NOMO-1 treated with DMSO at 0.1 percent for 48 hours (cell line): ENCODE results near the gene ARHGAP28.
A peak's percentile ranks its signal among the peaks of the same experiment; 100 is the strongest.

Source experiments
- DNase-seq: peaks from one replicate; lab custom pipeline; 2025; ENCODE audit not compliant: unreplicated experiment; lab: John Stamatoyannopoulos, UW

The ARHGAP28 gene, protein sequence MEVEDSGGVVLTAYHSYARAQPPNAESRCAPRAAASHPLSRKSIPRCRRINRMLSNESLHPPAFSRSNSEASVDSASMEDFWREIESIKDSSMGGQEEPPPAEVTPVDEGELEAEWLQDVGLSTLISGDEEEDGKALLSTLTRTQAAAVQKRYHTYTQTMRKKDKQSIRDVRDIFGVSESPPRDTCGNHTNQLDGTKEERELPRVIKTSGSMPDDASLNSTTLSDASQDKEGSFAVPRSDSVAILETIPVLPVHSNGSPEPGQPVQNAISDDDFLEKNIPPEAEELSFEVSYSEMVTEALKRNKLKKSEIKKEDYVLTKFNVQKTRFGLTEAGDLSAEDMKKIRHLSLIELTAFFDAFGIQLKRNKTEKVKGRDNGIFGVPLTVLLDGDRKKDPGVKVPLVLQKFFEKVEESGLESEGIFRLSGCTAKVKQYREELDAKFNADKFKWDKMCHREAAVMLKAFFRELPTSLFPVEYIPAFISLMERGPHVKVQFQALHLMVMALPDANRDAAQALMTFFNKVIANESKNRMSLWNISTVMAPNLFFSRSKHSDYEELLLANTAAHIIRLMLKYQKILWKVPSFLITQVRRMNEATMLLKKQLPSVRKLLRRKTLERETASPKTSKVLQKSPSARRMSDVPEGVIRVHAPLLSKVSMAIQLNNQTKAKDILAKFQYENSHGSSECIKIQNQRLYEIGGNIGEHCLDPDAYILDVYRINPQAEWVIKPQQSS

DNA sequence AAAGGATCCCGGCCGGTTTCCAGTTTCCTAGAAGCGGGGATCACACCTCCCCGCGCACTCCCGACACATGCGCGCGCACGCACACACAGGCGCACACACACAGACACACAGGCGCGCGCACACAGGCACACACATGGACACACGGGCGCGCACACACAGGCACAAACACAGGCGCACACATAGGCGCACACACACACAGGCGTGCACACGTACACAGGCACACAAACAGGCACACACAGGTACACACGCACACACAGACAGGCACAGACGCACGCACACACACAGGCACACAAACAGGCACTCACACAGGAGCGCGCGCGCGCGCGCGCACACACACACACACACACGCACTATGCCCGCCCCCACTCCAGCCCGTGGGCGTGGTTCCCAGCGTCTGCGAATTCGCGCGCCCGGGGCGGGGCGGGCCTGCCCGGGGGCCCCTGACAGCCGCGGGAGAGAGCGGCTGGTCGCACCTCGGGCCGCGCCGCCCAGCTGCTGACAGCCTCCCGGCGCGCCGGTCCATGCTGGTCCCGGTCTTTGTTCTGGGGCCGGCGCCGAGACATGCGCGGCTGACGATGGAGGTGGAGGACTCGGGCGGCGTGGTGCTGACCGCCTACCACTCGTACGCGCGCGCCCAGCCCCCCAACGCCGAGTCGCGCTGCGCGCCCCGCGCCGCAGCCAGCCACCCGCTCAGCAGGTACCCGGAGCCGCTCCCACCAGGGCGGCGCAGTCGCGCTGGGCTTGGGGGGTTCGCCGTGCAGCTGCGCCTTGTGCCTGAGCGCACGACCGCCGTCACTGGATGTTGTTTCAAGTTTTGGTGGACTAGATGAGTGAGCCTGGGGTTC lies at the start of gene ARHGAP28:
TSS of gene ARHGAP28 (plus strand) at position 470 of the 845 bp plus-strand sequence. CDS start at position 576, 106 bp downstream.
- DNase-seq: peak; percentile 4

GRCh38 chr18:6681331-6681875 lies 48.1 kb upstream of the ARHGAP28 start:
- DNase-seq: no peak

- no peak for DNase-seq
Observed at GRCh38 chr18:6682437-6683111, 46.9 kb upstream of the ARHGAP28 start.

- no peak for DNase-seq
Observed at GRCh38 chr18:6683112-6683876, 46.2 kb upstream of the ARHGAP28 start.

DNA sequence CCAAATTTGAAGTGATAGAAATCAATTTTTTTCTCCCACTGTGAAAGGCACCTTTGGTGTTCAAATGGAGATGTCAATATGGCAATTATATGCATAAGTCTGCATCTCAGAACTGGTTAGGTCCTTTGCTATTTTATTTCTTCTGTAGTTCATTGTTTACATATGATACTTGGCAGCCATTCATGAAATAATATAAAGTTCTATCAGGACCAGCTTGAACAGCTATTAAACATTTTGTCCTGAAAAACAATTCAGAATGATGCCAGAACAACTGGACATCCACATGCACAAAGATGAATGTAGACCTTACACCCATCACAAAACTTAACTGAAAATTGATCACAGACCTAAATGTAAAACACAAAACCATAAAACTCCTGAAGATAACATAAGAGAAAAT lies 41.8 kb upstream of the ARHGAP28 start:
- DNase-seq: no peak

- DNase-seq: no peak
Observed at GRCh38 chr18:6708890-6709289, 20.6 kb upstream of the ARHGAP28 start.

DNA sequence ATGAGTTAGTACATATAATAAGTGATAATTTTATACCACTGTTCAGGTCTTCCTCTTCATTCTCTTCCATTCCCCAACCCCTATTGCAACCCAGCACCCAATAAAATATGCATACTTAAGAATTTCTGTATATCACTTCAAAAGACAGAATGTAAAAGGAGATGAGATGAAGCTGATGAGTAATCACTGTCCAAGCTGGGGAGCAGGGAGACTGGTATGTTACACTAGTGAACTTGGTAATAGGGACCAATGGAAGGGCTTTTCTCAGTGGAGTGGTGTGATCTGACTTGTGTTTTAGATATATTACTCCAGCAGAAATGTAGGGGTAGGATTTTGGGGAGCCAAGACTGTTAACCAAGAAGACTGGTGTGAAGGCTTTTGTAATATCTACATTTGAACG lies 18.0 kb upstream of the ARHGAP28 start:
- no peak for DNase-seq

GRCh38 chr18:6712401-6712800 lies 17.1 kb upstream of the ARHGAP28 start:
- no peak for DNase-seq

- no peak for DNase-seq
Observed at GRCh38 chr18:6714010-6714409, 15.5 kb upstream of the ARHGAP28 start.

DNA sequence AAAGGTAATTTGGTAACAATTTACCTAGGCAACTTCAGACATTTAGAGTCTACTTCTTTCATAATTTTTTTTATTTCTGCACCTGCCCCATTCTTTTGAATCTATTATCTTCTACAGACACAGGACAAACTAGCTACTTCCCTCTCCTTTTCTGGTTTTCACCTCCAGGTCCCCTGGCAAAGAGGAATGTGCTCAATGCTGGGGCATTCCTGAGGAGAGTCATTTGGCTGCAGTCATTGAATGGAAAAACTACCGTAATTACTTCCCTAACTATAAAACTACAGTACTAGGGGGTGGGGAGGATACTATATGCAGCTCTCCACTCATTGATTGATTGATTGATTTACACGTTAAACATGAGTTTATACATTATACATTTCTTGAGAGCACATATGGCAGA lies 11.2 kb upstream of the ARHGAP28 start:
- DNase-seq: no peak

DNA sequence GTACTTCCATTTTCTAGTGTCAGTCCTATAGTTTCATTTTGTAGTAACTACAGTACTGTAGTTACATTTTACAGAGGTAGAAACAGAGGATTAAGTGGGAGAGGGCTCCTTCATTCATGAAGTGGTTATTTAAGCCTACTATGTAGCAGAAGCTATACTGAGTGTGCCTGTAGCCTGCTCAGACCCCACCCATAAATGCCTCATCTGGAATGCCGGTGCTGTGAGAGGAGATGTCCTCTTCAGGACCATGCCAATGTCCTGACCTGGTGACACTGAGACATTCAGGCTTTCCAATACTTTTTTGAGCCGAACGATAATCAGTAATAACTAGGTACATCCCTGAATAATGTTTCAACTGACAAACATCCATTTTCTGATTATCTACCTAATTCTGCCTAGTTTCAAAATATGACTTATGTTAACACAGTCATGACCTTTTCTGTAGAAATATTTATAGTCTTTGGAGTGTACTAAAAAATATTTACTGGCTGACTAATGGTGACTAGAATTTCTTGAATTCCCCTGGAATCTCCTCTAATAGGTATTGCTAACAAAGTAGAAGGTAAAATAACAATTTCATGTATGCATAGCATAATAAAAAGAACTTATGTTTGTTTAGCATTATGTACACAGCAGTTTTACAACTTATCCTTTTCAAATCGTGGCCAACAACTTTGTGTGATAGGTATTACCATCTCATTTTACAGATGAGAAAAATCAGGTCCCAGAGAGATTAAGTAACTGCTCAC lies 10.2 kb upstream of the ARHGAP28 start:
- DNase-seq: no peak

DNA sequence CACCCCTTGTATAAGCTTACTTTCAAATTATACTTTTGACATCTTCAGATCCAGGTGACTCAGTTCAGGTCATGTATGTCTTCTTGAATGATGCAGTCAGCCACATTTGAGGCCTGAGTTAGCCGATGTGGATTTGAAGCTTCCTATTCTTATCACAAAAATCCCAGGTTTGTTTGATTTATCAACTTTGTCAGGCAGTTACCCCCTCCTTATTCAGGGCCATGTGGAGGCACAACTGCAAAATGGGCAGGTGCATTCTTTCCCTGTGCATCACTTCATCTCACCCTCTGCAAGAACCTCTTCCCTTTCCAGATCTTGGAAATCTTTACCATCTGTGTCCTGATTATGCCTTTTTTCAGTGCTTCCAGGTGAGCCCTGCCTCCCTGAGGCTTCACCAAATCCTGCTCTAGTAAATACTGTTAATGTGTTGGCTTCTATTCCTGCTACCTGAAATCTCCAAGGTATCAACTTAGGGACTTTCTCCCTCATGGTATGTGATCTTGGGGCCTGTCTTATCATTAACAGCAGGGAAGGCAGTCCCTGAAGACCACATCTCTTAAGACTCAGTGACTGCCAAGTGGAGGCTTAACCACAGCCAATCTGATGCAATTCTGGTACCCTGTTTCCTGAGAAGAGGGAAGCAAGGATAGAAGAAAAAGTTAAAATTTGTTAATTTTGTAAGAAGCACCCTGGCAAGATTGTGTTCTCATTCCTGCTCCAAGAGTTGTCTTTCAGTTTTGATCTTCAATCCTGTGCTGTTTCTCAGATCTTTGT lies 9.4 kb upstream of the ARHGAP28 start:
- DNase-seq: no peak

- no peak for DNase-seq
Observed at GRCh38 chr18:6721755-6722154, 7.8 kb upstream of the ARHGAP28 start.

GRCh38 chr18:6722690-6723089 lies 6.8 kb upstream of the ARHGAP28 start:
- no peak for DNase-seq

- DNase-seq: no peak
Observed at GRCh38 chr18:6724331-6724730, 5.2 kb upstream of the ARHGAP28 start.

DNA sequence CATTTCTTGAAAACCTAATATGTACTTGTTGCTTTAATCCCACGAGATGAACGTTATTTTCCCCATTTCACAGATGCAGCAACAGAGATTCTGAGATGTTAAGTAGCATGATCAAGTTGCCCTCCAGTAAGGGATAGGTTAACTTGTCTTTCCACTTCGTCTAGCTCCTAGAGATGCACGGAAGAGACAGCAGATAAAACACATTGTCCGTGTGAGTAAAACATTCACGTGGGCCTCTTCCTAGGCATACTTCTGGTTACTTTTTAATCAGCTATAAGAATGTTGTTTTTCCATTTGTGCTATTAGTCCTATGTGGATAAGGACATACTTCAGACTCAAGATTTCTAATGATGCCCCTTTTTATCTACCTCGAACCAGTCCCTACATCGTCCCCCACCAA lies 1.2 kb upstream of the ARHGAP28 start:
- no peak for DNase-seq

DNA sequence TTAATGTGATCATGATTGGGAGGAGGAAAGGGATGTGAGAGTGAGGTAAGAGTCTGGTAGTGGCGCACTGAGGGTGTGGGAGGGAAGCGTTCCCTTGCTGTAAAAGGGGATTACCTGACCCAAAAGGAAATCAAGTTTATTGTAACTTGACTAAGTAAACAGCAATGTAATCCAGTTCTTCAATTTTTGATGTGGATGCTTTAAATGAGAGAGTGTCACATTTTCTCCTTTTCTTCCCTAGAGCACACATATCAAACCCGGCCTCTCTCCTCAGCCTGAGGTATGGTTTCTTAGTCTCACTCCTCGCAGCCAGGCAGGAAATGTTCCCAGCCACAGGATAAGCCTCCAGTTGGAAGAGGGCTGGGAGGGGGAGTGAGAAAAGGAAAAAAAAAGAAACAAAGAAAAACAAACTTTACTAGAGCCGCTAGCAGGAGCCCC lies 688 bp upstream of the ARHGAP28 start:
- no peak for DNase-seq
